Measurements from ENCODE around the gene C6. TPM values are rescaled to one million over a fixed set of nuclear protein-coding genes. Genes with fewer than 3 reads are reported as not detected.

Gene C6
- total and polyA plus RNA-seq, 2 of the 8 experiments (the other 6 are each of a cell fraction or from before 2014, with no cell fraction given), result not detected

- no peak overlapping the region for H3K56ac ChIP-seq (replicated peaks; ENCODE audit: insufficient read length, low read depth, low read length)
- no peak overlapping the region for H3K9ac ChIP-seq (replicated peaks in 1 of 4; ENCODE audit: extremely low read depth in 1 of 4, low read depth in 3 of 4, low read length in 3 of 4)
- no peak overlapping the region for H2BK5ac ChIP-seq (ENCODE audit: low read depth, low read length)
- 96% methylated on average over 3 of the region's 3 CpGs; no CpG with 5 or more reads in 1 of the 2 experiments for WGBS, 2 experiments (ENCODE audit: extremely low coverage in 1 of 2, insufficient coverage in 1 of 2, insufficient read length in 1 of 2, insufficient replicate concordance in 2 of 2, low coverage in 1 of 2, low lambda C conversion rate in 2 of 2, missing lambda C conversion rate in 1 of 2)
- H4K5ac ChIP-seq (ENCODE audit: insufficient read length, low read depth, low read length), result no peak overlapping the region
- no peak overlapping the region for H3K4ac ChIP-seq (replicated peaks; ENCODE audit: insufficient read length, low read depth, low read length)
- H3K4me1 ChIP-seq (replicated peaks in 1 of 4; ENCODE audit: control insufficient read depth in 3 of 4, insufficient read depth in 4 of 4, low read length in 3 of 4), result no peaks in the 10 kb centered on the region
- H4K8ac ChIP-seq (ENCODE audit: extremely low read depth, insufficient read depth, low read length), result no peak overlapping the region
- H3K4me3 ChIP-seq (ENCODE audit: extremely low read depth in 1 of 4, insufficient read depth in 2 of 4, low read depth in 3 of 4, low read length in 4 of 4), result no peak overlapping the region
- ChIA-PET POLR2A (ENCODE audit: partially characterized antibody) (no interaction called here), CTCF (ENCODE audit: partially characterized antibody) (no interaction called here)
- H3K18ac ChIP-seq (ENCODE audit: extremely low read depth, low read length), result no peak overlapping the region
- no peaks in the 10 kb centered on the region for H3K9me3 ChIP-seq (ENCODE audit: insufficient read depth in 2 of 2, low read depth in 1 of 2, low read length in 1 of 2)
- no peak overlapping the region for H2BK12ac ChIP-seq (ENCODE audit: low read depth, low read length)
- no peak overlapping the region for H2BK20ac ChIP-seq (ENCODE audit: low read length)
- H4K91ac ChIP-seq (replicated peaks; ENCODE audit: insufficient read length, low read length), result no peak overlapping the region
- H3K4me2 ChIP-seq (ENCODE audit: insufficient read depth in 1 of 2, low read depth in 2 of 2, low read length in 2 of 2), result no peak overlapping the region
- H3K27ac ChIP-seq (ENCODE audit: low read depth, low read length), result no peak overlapping the region
- FAIRE-seq, result no peak
- H3K79me2 ChIP-seq (ENCODE audit: control insufficient read depth in 1 of 2, insufficient read depth in 2 of 2, low read length in 2 of 2), result no peaks in the 10 kb centered on the region
- H3K79me1 ChIP-seq (ENCODE audit: low read depth, low read length), result no peaks in the 10 kb centered on the region
- no peak overlapping the region for H3K14ac ChIP-seq (ENCODE audit: insufficient read length)
- H2BK120ac ChIP-seq (replicated peaks; ENCODE audit: low read depth, low read length), result no peak overlapping the region
- H3K27me3 ChIP-seq (replicated peaks in 1 of 4; ENCODE audit: control insufficient read depth in 3 of 4, extremely low read depth in 1 of 4, insufficient read depth in 3 of 4, low read length in 3 of 4), result no peaks in the 10 kb centered on the region
- H3K23ac ChIP-seq (ENCODE audit: insufficient read length), result no peak overlapping the region
- DNase-seq (ENCODE audit: low read depth in 1 of 2, low spot score in 2 of 2), result no peak
- no peaks in the 10 kb centered on the region for H3K23me2 ChIP-seq (ENCODE audit: low read depth, low read length)
- no peak overlapping the region for H2BK15ac ChIP-seq (ENCODE audit: low read length)
- no peak overlapping the region for H2AFZ ChIP-seq (ENCODE audit: low read length)
- H3K36me3 ChIP-seq (ENCODE audit: control insufficient read depth in 2 of 4, insufficient read depth in 4 of 4, low read length in 3 of 4), result no peaks in the 10 kb centered on the region
- H2AK5ac ChIP-seq (ENCODE audit: low read depth, low read length), result no peak overlapping the region
- no peaks in the 10 kb centered on the region for H4K20me1 ChIP-seq (replicated peaks in 1 of 2; ENCODE audit: control insufficient read depth in 1 of 2, insufficient read depth in 2 of 2, low read length in 2 of 2)
- TF ChIP-seq PHF8 (conservative IDR thresholded peaks at IDR 0.05; ENCODE audit: low read depth, low read length), result no peak
- TF ChIP-seq EZH2 (IDR thresholded peaks at IDR 0.05; ENCODE audit: low read depth, low read length, severe bottlenecking), result no peak
- no peak for TF ChIP-seq CBX8 (IDR thresholded peaks at IDR 0.05; ENCODE audit: borderline replicate concordance, low read depth, low read length)
- TF ChIP-seq TAF7 (optimal IDR thresholded peaks at IDR 0.05; ENCODE audit: borderline replicate concordance, low read depth, low read length), result no peak
- TF ChIP-seq FOSL1 (IDR thresholded peaks at IDR 0.05; ENCODE audit: insufficient read depth, low read depth, low read length), result no peak
- TF ChIP-seq BCL11A (IDR thresholded peaks at IDR 0.05; ENCODE audit: low read depth in 2 of 2, low read length in 2 of 2), result no peak
- TF ChIP-seq SP1 (IDR thresholded peaks at IDR 0.05; ENCODE audit: low read depth, low read length), result no peak
- no peak for TF ChIP-seq USF2 (IDR thresholded peaks at IDR 0.05; ENCODE audit: low read length)
- TF ChIP-seq TBP (IDR thresholded peaks at IDR 0.05; ENCODE audit: low read depth, low read length), result no peak
- TF ChIP-seq CEBPB (IDR thresholded peaks at IDR 0.05; ENCODE audit: low read depth, low read length), result no peak
- TF ChIP-seq NANOG (IDR thresholded peaks at IDR 0.05; ENCODE audit: insufficient read depth, low read depth, low read length, poor library complexity, severe bottlenecking), result no peak
- no peak for TF ChIP-seq EP300 (IDR thresholded peaks at IDR 0.05; ENCODE audit: borderline replicate concordance in 1 of 2, low read depth in 2 of 2, low read length in 2 of 2)
- no peak for TF ChIP-seq POLR2AphosphoS5 (IDR thresholded peaks at IDR 0.05; ENCODE audit: low read depth, low read length)
- no peak for TF ChIP-seq JUN (IDR thresholded peaks at IDR 0.05; ENCODE audit: low read depth, low read length)
Measured at GRCh38 chr5:41176952-41177351, 36.4 kb downstream of the C6 start.

Data from H1 (cell line).